ENCODE data around the gene GALK1. TPM values are rescaled to one million over a fixed set of nuclear protein-coding genes. Genes with fewer than 3 reads are reported as not detected.

The GALK1 gene
- total and polyA plus RNA-seq, 12 donors, result 5.2 to 44.6 (median 15.3) TPM

DNA sequence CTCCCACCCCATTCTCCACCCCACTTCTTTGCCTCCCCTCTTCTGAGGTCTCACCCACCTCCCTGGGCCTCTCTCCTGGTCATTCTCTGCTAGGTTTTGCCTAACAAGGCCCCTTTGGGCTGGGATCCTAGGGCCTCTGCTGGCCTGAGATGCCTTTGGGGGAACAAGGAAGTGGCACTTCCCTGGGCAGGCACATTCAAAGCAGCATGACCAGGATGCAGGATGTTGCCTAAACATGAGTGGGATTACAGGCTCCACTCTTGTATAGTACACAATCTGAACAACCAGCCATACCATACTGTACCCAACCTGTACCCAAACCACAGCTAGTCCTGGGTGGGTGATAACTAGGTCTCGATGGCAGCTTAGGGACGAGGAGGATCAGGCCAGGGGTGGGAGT is 9.0 kb downstream of the GALK1 start:
- no peaks in the 10 kb centered on the region for H3K9me3 ChIP-seq
- TF ChIP-seq CTCF (IDR thresholded peaks at IDR 0.05), result no peak
- H3K36me3 ChIP-seq, result peaks cover 0 to 46% (median 0%) of the 10 kb centered on the region in 9 donors
- no peaks in the 10 kb centered on the region for H3K27me3 ChIP-seq
- no peak overlapping the region for H3K4me3 ChIP-seq
- no peak for DNase-seq
- no peak overlapping the region for H3K27ac ChIP-seq
- peaks cover 3 to 16% (median 12%) of the 10 kb centered on the region in 9 donors for H3K4me1 ChIP-seq
- WGBS, 2 donors, result 97 to 100% methylated on average over 2 of the region's 2 CpGs
- intact Hi-C loops (cut with DNase I), result loop anchor here in 1 of 10 donors (10.0 kb wide), 1 partner anchor 331 kb away; no protein-coding TSS in a partner anchor
- no peak for ATAC-seq

GRCh38 chr17:75755205-75755901 is 9.6 kb downstream of the GALK1 start:
- peaks cover 0 to 48% (median 0%) of the 10 kb centered on the region in 9 donors for H3K36me3 ChIP-seq
- H3K4me3 ChIP-seq, result no peak overlapping the region
- ATAC-seq (no peak), DNase-seq (no peak)
- peaks cover 3 to 16% (median 12%) of the 10 kb centered on the region in 9 donors for H3K4me1 ChIP-seq
- intact Hi-C loops (cut with DNase I), result loop anchor here in 1 of 10 donors (10.0 kb wide), 1 partner anchor 331 kb away; no protein-coding TSS in a partner anchor
- no peak for TF ChIP-seq CTCF (IDR thresholded peaks at IDR 0.05)
- WGBS, 2 donors, result 89 to 92% methylated on average over 20 of the region's 20 CpGs
- H3K27me3 ChIP-seq, result no peaks in the 10 kb centered on the region
- no peak overlapping the region for H3K27ac ChIP-seq
- no peaks in the 10 kb centered on the region for H3K9me3 ChIP-seq

DNA sequence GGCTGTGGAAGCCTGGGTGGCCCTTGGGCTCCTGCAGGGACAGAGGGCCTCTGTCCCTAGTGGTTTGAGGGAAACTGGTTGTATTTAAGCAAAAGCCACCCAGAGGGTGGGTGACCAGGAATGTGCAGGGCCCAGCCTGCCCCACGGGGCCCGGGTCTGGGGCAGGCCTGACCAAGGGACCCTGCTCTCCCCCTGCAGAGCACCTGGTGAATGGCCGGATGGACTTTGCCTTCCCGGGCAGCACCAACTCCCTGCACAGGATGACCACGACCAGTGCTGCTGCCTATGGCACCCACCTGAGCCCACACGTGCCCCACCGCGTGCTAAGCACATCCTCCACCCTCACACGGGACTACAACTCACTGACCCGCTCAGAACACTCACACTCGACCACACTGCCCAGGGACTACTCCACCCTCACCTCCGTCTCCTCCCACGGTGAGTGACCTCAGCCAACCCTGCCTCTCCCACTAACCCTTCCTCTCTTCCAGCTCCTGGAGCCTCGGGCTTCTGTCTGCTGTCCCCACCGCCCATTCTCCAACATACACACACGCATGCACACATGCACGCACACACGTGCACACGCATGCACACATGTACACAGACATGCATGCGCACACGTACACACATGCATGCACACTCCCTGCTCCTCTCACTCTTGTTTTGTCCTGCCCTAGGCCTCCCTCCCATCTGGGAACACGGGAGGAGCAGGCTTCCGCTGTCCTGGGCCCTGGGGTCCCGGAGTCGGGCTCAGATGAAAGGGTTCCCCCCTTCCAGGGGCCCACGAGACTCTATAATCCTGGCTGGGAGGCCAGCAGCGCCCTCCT is 10.4 kb downstream of the GALK1 start:
- ATAC-seq (peak in 2 of 8 donors; percentile 1 to 6), DNase-seq (no peak)
- no peaks in the 10 kb centered on the region for H3K9me3 ChIP-seq
- H3K4me3 ChIP-seq, result peak overlapping the region in 5 of 10 donors; percentile 47 to 52 (median 49)
- H3K36me3 ChIP-seq, result peaks cover 0 to 47% (median 0%) of the 10 kb centered on the region in 9 donors
- no peaks in the 10 kb centered on the region for H3K27me3 ChIP-seq
- intact Hi-C loops (cut with DNase I), result loop anchor here in 2 of 10 donors (5.0 to 10.0 kb wide), 3 partner anchors 77 to 330 kb away; partner anchors contain the start of gene SMIM5 (in 1 of the 2)
- peaks cover 7 to 23% (median 15%) of the 10 kb centered on the region in 9 donors for H3K4me1 ChIP-seq
- peak overlapping the region in 3 of 10 donors; percentile 34 to 78 (median 62) for H3K27ac ChIP-seq
- TF ChIP-seq CTCF (IDR thresholded peaks at IDR 0.05), result no peak
- 74% methylated on average over 27 of the region's 27 CpGs for WGBS, 2 donors
